ENCODE measurements around the gene KIRREL3.

DNA sequence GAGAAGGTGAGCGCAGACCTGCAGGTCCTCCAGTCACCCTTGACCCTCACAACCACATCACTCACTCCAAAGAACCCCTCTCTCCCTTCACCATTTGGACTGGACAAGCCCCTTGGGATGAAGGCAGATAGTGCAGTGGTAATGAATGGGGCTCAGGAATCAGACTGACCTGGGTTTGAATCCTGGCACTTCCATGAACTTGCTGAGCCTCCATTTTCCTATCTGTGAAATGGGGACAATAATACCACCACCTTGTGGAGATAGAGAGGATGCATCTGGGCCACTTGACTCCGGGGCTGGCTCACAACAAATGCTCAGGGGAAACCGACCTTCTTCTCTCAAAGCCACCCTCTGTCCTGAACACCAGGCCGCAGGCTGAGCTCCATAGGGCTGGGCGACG is 467.0 kb downstream of the KIRREL3 start:
- TF ChIP-seq, protein P1, sequence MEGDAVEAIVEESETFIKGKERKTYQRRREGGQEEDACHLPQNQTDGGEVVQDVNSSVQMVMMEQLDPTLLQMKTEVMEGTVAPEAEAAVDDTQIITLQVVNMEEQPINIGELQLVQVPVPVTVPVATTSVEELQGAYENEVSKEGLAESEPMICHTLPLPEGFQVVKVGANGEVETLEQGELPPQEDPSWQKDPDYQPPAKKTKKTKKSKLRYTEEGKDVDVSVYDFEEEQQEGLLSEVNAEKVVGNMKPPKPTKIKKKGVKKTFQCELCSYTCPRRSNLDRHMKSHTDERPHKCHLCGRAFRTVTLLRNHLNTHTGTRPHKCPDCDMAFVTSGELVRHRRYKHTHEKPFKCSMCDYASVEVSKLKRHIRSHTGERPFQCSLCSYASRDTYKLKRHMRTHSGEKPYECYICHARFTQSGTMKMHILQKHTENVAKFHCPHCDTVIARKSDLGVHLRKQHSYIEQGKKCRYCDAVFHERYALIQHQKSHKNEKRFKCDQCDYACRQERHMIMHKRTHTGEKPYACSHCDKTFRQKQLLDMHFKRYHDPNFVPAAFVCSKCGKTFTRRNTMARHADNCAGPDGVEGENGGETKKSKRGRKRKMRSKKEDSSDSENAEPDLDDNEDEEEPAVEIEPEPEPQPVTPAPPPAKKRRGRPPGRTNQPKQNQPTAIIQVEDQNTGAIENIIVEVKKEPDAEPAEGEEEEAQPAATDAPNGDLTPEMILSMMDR (IDR thresholded peaks at IDR 0.05; ENCODE audit: low read depth, low read length): 0 out of 2 replicates have a peak, but pooled peaks have one; percentile 7
- TF ChIP-seq EZH2phosphoT487 (IDR thresholded peaks at IDR 0.05; ENCODE audit: low read depth): no peak
